ENCODE measurements around the gene RHOV. TPM values are rescaled to one million over a fixed set of nuclear protein-coding genes. Genes with fewer than 3 reads are reported as not detected.

Gene RHOV
- total RNA-seq, 1 donor from 2014 or later, result 0.09 TPM

DNA sequence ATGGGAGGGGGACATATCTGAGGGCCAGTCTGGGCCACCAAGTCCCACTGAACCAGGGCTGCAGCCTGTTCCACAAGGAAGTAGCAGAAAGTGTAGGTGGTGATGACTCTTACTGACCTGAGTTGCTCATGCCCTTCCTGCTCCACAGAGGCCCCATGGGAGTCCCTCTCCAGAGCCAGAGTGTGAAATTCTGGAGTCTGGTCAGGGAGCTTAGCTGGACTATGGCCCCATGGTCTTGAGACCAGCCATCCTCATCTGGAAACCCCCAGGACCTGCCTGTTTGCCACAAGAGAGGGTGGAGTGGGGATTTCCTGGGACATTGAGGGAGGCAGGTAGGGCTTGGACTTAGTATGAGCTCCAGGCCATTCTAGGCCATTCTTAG lies 27.2 kb downstream of the RHOV start:
- intact Hi-C loops (cut with micrococcal nuclease), result no loop called here

DNA sequence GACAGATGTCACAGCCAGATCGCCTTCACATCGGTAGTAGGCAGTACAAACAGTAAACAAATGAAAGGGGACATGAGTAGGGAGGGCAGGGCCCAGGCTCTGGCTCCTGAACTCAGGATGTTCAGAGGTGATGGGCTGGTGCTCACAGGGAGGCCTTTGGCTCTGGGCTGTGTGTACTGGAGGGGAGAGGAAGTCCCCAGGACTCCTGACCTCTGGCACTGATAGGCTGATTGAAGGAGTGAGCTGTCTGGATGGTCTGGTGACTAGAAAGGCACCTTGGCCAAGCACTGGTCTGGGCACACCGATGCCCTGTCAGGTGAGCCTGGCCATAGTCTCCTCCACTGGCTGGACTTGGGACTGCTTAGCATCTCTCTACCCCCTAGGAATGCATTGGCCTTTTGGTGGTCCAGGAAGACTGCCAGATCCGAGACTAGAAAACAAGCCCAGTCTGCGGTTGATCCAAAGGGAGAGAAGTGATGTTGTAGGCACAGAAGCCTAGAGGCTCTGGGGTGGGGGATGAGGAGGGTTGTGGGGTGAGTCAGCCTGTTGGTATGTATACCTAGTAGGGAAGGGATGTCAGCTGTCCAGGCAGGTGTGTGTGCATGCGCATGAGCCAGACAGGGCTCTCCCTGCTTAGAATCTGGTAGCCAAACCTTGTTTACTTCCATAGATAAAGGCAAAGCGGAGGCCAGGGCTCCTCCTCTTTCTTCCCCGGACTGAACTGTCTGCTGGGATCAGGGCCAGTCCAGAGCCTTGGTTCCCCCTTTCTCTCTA lies 28.3 kb downstream of the RHOV start:
- intact Hi-C loops (cut with micrococcal nuclease), result no loop called here

DNA sequence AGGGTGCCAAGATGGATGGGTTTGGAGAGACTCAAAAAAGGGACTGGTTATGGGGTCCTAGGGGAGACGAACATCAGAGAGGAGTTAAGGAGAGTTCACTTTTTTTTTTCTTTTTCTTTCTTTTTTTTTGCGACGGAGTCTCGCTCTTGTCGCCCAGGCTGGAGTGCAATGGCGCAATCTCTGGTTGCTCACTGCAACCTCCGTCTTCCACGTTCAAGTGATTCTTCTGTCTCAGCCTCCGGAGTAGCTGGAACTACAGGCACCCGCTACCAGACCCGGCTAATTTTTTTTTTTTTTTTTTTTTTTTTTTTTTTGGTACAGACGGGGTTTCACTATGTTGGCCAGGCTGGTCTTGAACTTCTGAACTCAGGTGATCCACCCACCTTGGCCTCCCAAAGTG lies 29.0 kb downstream of the RHOV start:
- intact Hi-C loops (cut with micrococcal nuclease), result no loop called here

DNA sequence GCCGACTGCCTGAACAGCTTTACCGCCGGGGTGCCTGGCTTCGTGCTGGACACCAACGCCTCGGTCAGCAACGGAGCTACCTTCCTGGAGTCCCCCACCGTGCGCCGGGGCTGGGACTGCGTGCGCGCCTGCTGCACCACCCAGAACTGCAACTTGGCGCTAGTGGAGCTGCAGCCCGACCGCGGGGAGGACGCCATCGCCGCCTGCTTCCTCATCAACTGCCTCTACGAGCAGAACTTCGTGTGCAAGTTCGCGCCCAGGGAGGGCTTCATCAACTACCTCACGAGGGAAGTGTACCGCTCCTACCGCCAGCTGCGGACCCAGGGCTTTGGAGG lies 29.4 kb downstream of the RHOV start:
- intact Hi-C loops (cut with micrococcal nuclease), result no loop called here

DNA sequence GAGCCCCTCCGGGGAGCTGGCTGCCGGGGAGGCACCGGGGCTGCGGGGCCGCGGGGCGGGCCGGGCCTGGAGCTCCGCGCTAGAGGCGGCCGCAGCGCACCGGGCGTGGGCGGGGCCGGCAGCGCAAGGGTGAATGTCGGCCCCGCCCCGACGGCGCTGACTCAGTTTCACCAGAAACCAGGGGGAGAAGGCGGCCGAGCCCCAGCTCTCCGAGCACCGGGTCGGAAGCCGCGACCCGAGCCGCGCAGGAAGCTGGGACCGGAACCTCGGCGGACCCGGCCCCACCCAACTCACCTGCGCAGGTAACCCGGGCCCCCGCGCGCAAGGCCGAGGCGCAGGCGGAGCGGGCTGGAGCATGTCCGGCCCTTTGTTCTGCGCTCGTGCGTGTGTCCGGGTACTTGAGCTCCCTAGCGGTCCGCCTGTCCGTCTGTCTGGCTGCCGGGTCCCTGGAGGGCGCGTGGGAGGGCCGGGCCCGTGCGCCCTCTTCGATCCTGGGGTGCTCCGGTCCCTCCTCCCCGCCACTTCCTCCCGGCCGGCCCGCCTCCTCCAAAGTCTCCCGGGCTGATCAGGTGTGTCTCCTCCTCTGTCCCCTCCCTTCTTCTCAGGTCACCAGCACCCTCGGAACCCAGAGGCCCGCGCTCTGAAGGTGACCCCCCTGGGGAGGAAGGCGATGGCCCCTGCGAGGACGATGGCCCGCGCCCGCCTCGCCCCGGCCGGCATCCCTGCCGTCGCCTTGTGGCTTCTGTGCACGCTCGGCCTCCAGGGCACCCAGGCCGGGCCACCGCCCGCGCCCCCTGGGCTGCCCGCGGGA lies 29.9 kb downstream of the RHOV start, which contains the start of gene SPINT1:
Gene SPINT1 (plus strand): TSS at position 164 of the 811 bp plus-strand sequence. CDS start 507 bp downstream, at position 671.
- intact Hi-C loops (cut with micrococcal nuclease), result no loop called here

DNA sequence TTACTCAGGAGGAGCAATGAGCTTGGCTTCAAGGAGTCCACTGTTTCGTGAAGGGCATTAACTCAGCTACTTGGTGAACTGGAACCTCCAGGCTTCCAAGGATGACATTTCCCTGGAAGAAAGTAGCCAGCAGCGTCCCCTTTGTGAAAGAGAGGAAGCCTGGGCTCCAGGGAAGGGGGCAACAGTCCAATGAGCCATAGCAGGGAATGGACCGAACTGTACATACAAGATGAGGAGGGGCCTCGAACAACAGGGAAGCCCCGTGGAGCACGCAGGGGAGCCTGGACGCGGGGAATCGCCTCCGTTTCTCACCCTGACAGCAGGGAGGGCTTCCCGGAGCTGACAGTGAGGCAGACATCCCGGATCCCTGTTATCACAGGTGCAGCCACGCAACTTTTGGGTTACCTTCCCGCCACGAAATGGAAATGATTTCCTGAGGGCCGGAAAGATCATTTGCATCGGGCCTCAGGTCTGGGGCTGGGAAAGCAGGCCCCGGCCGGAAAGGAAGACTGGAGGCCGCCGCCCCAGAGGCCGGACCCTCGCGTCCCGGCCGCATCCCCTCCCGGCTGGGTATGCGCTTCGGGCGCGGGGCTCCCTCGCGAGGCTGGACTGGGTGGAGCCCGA lies 30.7 kb downstream of the RHOV start:
- intact Hi-C loops (cut with micrococcal nuclease), result no loop called here

DNA sequence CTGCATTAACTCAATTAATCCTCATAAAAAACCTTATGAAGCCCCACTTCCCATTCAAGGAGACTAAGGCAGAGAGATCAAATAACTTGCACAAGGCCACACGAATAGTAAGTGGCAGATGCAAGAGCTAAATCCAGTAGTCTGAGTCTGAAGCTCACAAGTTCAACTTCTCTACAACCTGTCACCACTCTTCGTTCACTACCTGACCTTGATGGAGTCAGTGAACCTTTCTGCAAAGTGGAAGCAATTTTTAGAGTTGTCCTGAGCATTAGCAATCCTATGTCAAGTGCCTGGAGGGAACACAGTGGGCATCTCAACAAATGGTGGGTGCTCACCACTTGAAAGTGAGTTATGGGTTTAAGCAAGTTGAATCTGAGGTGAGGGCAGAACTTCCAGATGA lies 32.3 kb downstream of the RHOV start:
- intact Hi-C loops (cut with micrococcal nuclease), result no loop called here

DNA sequence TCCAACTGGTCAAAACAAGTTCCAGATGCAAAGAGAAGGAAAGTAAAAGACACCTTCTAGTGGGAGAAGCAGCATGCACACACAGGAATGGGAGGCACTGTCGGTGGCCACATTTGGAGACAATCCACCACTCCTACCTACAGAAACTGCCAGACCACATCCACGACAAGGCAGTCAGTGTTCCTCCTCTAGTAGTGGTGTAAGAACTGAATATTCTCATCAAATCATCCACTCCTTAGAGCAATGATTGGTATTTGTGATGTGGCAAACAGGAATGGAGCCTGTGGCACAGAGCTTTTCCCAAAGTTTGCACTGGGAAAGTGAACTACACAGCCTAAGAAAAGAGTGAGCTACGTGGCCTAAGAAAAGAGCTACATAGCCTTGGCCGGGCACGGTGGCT lies 35.3 kb downstream of the RHOV start:
- intact Hi-C loops (cut with micrococcal nuclease), result no loop called here

DNA sequence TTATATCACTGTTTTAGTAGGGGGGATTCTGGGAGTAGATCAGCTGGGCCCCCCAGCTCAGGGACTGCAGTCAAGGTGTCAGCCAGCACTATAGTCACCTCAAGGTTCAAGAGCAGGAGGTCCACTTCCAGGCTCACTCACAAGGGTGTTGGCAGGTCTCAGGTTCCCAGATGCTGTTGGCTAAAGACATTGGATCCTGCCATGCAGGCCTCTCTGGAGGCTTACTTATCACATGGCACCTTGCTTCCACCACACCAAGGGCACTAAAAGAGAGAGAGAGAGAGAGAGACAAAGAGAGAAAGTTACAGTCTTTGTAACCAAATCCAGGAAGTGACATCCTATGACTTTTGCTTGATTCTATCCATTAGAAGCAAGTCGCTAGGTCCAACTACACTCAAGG lies 38.0 kb downstream of the RHOV start:
- intact Hi-C loops (cut with micrococcal nuclease), result no loop called here

DNA sequence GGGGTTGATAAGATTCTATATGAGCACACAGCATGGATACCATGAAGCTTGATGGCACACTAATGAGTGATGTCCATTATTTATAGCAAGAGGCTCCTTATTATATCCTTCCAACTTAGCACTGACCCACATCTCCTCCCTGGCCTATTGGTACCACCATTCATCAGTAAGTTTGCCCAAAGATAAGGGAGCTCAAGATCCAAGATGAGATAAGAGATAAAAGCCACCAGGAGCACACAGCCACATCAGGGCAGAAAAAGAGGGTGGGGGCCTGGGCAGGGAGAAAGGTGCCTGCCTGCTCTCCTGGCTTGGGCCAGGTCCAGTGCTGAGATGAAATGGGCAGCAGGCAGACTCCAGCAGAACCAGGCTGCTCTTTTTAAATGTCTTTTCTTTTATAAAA lies 41.1 kb downstream of the RHOV start:
- intact Hi-C loops (cut with micrococcal nuclease), result no loop called here

DNA sequence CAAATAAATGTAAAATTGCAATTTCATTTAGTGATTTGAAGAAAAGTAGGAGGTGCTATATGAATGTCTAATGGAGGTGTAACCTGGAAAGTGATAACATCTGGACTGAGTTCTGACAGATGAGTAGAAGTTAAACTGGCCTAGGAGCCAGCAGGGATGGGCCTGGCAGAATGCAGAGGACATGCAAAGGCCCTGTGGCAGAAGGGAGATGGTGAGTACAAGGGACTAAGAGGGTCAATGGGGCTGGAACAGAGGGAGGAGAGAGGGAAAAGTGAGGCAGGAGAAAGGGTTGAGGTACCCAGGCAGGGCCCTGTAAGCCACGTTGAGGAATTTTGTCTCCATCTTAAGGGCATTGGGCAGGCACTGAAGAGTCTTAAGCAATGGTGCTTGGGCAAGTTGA lies 42.2 kb downstream of the RHOV start:
- intact Hi-C loops (cut with micrococcal nuclease), result no loop called here

DNA sequence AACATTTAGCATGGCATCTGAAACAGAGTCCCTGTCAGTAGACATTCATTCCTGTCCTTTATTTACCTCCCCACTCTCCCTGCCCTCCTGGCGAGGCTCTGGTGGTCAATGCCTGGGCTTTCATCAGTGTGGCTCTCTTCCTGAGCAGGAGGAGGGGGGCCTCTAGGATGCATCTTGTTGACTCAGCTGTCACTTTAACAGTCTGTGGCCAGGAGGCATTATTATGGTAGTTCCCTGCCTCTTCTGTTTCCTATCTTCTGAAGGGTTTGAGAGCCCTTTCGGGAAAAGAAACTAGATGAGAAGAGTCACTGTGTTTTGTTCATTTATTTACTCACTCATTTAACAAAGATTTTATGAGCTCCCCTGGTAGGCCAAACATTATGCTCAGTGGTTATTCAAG lies 43.1 kb downstream of the RHOV start:
- intact Hi-C loops (cut with micrococcal nuclease), result no loop called here

DNA sequence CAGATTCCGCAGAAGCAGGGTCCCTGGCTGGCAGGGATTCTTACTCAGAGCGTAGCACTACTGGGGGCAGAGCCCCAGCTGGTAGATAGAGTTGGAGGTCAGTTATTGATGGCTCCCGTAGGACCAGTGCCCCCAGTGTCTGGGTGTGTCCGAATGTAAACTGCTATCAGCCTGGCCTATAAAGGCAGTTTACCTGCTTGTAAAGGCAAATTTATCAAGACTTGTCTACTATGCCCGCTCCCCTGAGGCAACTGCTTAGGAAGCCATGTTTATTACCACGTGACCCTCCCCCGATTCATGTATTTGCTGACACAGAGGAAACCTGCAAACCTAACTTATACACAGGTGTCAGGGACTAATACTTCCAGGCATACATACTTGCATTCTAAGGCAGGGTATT lies 44.9 kb downstream of the RHOV start:
- intact Hi-C loops (cut with micrococcal nuclease), result no loop called here

DNA sequence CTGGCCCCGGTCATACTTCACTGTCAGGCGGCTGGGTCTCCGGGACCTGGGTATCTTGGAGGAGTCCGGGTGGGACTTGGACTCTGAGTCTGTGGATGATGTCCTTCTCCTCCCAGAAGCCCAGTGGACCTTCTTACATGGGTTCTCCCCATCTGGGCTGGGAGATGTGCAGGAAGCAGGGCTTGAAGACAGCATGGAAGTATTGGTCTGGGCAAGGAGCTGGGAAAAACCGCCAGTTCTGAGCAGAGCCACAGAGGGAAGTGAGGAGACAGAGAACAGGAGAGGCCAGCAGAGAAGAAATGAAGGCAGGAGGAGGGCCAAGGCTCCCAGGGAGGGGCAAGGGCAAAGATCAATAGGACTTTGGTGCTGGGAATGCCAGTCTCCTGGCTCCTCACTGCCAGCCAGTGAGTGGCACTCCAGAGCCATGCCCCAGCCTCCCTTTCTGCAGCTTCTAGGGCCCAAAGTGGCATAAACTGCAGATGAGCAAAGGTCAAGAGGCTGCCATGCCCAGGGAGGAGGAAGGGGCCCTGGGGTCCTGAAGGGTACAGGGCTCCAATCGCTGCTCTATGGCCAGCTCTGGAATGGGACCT lies 45.5 kb downstream of the RHOV start, which contains the start of gene PPP1R14D:
Gene PPP1R14D (minus strand): TSS at position 262 of the 590 bp plus-strand sequence. CDS start 67 bp downstream, at position 195.
- intact Hi-C loops (cut with micrococcal nuclease), result no loop called here

DNA sequence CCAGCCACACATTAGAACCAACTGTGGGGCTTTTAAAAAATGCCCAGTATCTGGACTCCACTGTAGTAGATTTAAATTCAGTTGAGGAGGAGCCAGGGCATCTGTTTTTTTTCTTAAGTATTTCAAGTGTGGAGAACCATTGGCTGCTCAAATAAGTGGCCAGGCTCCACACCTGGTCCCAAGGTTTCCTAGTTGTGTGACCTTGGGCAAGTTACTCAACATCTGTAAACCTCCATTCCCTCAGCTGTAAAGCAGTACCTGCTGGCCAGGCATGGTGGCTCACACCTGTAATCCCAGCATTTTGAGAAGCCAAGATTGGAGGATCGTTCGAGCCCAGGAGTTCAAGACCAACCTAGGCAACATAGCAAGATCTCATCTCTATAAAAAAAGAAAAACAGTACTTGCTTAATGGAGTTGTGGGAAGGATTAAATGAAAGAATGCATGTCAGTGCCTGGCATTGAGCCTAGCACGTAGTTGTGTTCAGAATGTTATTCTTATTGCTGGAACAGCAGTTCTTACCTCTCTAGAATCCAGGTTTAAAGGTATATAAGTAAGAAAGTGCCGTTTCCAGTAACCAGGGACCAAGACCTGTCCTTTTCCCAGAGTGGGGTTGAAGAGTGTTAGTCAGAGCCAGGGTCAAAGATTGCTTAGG lies 47.5 kb downstream of the RHOV start:
- intact Hi-C loops (cut with micrococcal nuclease), result no loop called here

DNA sequence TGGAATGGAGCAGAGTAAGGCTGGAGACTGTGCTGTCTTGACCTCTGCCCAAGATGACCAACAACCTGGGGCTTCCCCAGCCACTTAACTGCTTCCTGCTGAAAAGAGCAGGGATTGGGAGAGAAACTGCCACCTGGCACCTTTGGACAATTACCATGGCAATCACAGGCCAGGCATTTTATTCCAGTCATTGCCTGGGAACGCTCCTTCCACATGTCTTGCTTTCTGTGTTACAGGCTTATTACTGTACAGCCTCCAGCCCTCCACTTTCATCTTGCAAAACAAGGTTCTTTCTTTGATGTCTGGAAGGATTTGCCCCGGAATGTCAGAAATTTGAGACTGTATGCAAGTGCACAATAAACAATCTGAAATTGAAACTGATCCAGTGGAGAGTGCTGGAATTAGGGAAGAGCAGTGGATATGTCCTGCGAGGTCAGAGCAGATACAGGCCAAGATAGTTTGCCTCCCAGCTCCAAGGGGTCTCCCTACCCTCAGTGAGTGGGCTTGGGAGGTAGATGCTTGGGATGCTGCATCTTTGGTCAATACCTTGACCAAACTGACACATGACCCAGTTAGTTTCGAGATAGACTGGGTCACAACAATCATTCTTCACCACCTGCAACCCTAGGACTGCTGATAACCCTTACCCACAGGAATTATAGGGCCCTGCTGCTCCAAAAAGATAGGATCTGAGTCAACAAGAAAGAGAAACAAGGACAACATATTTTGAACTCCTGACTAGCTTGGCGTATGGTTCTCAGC lies 48.2 kb downstream of the RHOV start:
- intact Hi-C loops (cut with micrococcal nuclease), result no loop called here

DNA sequence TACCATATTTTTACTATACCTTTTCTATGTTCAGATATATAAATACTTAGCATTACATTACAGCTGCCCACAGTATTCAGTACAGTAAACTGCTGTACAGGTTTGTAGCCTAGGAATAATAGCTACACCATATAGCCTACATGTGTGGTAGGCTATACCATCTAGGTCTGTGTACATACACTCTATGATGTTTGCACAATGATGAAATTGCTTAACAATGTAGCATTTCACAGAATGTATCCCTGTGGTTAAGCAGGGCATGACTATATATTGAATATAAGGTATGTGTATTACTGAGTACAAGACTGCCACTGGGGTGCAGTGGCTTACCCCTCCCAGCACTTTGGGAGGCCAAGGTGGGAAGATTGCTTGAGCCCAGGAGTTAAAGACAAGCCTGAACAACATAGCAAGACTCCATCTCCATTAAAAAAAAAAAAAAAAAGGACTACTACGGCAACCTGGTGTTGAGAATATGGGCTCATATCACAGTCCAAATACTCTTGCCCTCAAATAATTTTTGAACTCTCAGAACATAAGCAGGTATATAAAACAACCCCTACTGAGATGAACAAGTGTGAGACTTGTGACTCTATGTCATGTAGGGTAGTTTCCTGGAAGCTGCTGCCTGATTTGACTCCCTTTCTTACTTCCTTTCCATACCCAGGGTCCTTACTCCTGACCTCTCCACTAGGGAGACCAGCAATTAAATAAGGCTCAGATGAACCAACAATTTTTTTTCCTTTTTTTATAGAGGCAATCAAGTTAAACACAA lies 50.3 kb downstream of the RHOV start:
- intact Hi-C loops (cut with micrococcal nuclease), result no loop called here
